Esophagus squamous epithelium (tissue), 5 donors: ENCODE data around the gene SLC39A1. TPM values are rescaled to one million over a fixed set of nuclear protein-coding genes. Genes with fewer than 3 reads are reported as not detected.

Source experiments
- DNase-seq: peaks from one replicate; lab custom pipeline; 2025; lab: John Stamatoyannopoulos, UW
- H3K27ac ChIP-seq, 4 donors: fragments of 200-600 bp; sonication (generic); one replicate each; pipeline ENCODE4 v1.5.1; 2016 to 2019; ENCODE audit warnings: mild to moderate bottlenecking in 1 of 4
- H3K27me3 ChIP-seq, 4 donors: fragments of 200-600 bp; sonication (generic); 1 replicate in 3 of 4; 2 replicates in 1 of 4; pipeline versions ENCODE4 v1.5.1 to v1.6.0; 2017 to 2021; ENCODE audit warnings: antibody characterized with exemption in 1 of 4
- H3K36me3 ChIP-seq, 3 donors: fragments of 200-600 bp; sonication (generic); one replicate each; pipeline ENCODE4 v1.5.1; 2016 to 2019
- H3K4me1 ChIP-seq, 3 donors: fragments of 200-600 bp; sonication (generic); one replicate each; pipeline ENCODE4 v1.5.1; 2017 to 2019
- H3K4me3 ChIP-seq, 4 donors: fragments of 200-600 bp; sonication (generic); 1 replicate in 3 of 4; 2 replicates in 1 of 4; pipeline ENCODE4 v1.5.1; 2016 to 2019; ENCODE audit warnings: mild to moderate bottlenecking in 2 of 4, moderate library complexity in 1 of 4
- H3K9me3 ChIP-seq, 3 donors: fragments of 200-600 bp; sonication (generic); one replicate each; pipeline ENCODE4 v1.5.1; 2016 to 2019
- CTCF ChIP-seq, 6 experiments: fragments of 450-650 bp in 4 of 6; fragments of 200-600 bp in 2 of 6; sonication (generic) in 2 of 6; IDR thresholded peaks; one replicate each; pipeline ENCODE4 v1.5.1; 2016 to 2019; ENCODE audit warnings: antibody characterized with exemption in 6 of 6, mild to moderate bottlenecking in 4 of 6, moderate library complexity in 4 of 6
- POLR2A ChIP-seq, 4 donors: fragments of 450-650 bp; IDR thresholded peaks; one replicate each; pipeline ENCODE4 v1.6.1; 2017; ENCODE audit warnings: antibody characterized with exemption in 4 of 4, mild to moderate bottlenecking in 4 of 4, moderate library complexity in 3 of 4
- WGBS, 2 donors: methylation state at CpG; one replicate each; pipeline ENCODE4 v1.1.5; 2018; 5-methylcytosine and 5-hydroxymethylcytosine counted together
- intact Hi-C: fragments of 100-400 bp; cut with DNase I; formaldehyde crosslinking; loops from one replicate; pipeline ENCODE4 v1.15.0; 2022
- total RNA-seq, 4 donors: library from RNA; depleted of rRNA; stranded (reverse); fragments of >200 nt; gene quantifications; one replicate each; pipeline ENCODE4 v1.1.0, GENCODE V29; 2016
- donor health status: DM: yes; HTN: yes; CAD: no.

Gene SLC39A1
- total RNA-seq, 4 donors from 2014 or later = 42.5 to 74.2 (median 58.8) TPM

GRCh38 chr1:153946622-153947241 is 16.6 kb downstream of the SLC39A1 start, which contains the start of gene DENND4B:
TSS of gene DENND4B (minus strand) at chr1:153946718. CDS start at chr1:153944374, 2,344 bp downstream.
- Histone ChIP-seq H3K27ac (peak within 1 kb of the TSS; percentile 91 to 100 (median 96)), H3K9me3 (no peaks in the 10 kb centered on the region), H3K4me3 (peak within 1 kb of the TSS; percentile 77 to 100 (median 90)), H3K36me3 (peaks cover 10 to 69% (median 43%) of the 10 kb centered on the region in 3 donors), H3K4me1 (peaks cover 14 to 39% (median 21%) of the 10 kb centered on the region in 3 donors), H3K27me3 (no peaks in the 10 kb centered on the region)
- no peak for DNase-seq
- TF ChIP-seq POLR2A (IDR thresholded peaks at IDR 0.05) = no peak
- TF ChIP-seq CTCF (IDR thresholded peaks at IDR 0.05) = peak; percentile 90 to 99 (median 94)
- intact Hi-C loops = no loop called here
- 30 to 38% methylated on average over 5 to 8 of the region's 28 CpGs for WGBS, 2 donors

- TF ChIP-seq CTCF (IDR thresholded peaks at IDR 0.05) = no peak
- TF ChIP-seq POLR2A (IDR thresholded peaks at IDR 0.05) = peak in 2 of 4 donors; percentile 31 to 48
- Histone ChIP-seq H3K27ac (peak overlapping the region; percentile 91 to 100 (median 96)), H3K4me3 (peak overlapping the region; percentile 77 to 100 (median 90)), H3K4me1 (peaks cover 14 to 39% (median 21%) of the 10 kb centered on the region in 3 donors), H3K9me3 (no peaks in the 10 kb centered on the region), H3K27me3 (no peaks in the 10 kb centered on the region), H3K36me3 (peaks cover 3 to 69% (median 37%) of the 10 kb centered on the region in 3 donors)
- DNase-seq = peak; percentile 72
- 0 to 5% methylated on average over 4 to 13 of the region's 95 CpGs for WGBS, 2 donors
- intact Hi-C loops = no loop called here
Observed at GRCh38 chr1:153945795-153946621, 17.3 kb downstream of the SLC39A1 start.

GRCh38 chr1:153945131-153945794 is 18.1 kb downstream of the SLC39A1 start:
- no peak for DNase-seq
- Histone ChIP-seq H3K27me3 (no peaks in the 10 kb centered on the region), H3K4me1 (peaks cover 14 to 39% (median 21%) of the 10 kb centered on the region in 3 donors), H3K9me3 (no peaks in the 10 kb centered on the region), H3K4me3 (peak overlapping the region; percentile 77 to 100 (median 90)), H3K36me3 (peaks cover 0 to 69% (median 40%) of the 10 kb centered on the region in 3 donors), H3K27ac (peak overlapping the region; percentile 91 to 100 (median 96))
- intact Hi-C loops = no loop called here
- TF ChIP-seq POLR2A (IDR thresholded peaks at IDR 0.05) (peak in 1 of 4 donors; percentile 39), CTCF (IDR thresholded peaks at IDR 0.05) (no peak)
- 17 to 22% methylated on average over 8 to 9 of the region's 12 CpGs for WGBS, 2 donors

- no peaks in the 10 kb centered on the region for H3K9me3 ChIP-seq
- 57 to 58% methylated on average over 3 of the region's 3 CpGs for WGBS, 2 donors
- peak overlapping the region; percentile 91 to 100 (median 96) for H3K27ac ChIP-seq
- no peaks in the 10 kb centered on the region for H3K27me3 ChIP-seq
- TF ChIP-seq POLR2A (IDR thresholded peaks at IDR 0.05) (no peak), CTCF (IDR thresholded peaks at IDR 0.05) (no peak)
- peaks cover 14 to 39% (median 21%) of the 10 kb centered on the region in 3 donors for H3K4me1 ChIP-seq
- DNase-seq = no peak
- H3K4me3 ChIP-seq = peak overlapping the region; percentile 77 to 100 (median 90)
- H3K36me3 ChIP-seq = peaks cover 2 to 69% (median 45%) of the 10 kb centered on the region in 3 donors
- intact Hi-C loops = no loop called here
Observed at GRCh38 chr1:153944827-153945117, 18.6 kb downstream of the SLC39A1 start.
